Mesenteric fat pad (tissue), 1 donor: ENCODE measurements around the gene GLP2R. TPM values are rescaled to one million over a fixed set of nuclear protein-coding genes. Genes with fewer than 3 reads are reported as not detected.
A peak's percentile ranks its signal among the peaks of the same experiment; 100 is the strongest.

Source experiments
- DNase-seq: peaks from one replicate; pipeline ENCODE4 v3.0.0-alpha.2; 2020; ENCODE audit warnings: low spot score
- total RNA-seq: library from RNA; stranded (reverse); fragmentation: NEBNext Ultra II Directional; extraction: Animal tissue kit (Norgen Biotek cat#: 25700); gene quantifications from one replicate; pipeline ENCODE4 v1.2.1, GENCODE V29; 2021
- donor health status: DM: yes; HTN: yes; CAD: no.

The GLP2R gene
- total RNA-seq, 1 donor from 2014 or later, result 6.7 TPM

DNA sequence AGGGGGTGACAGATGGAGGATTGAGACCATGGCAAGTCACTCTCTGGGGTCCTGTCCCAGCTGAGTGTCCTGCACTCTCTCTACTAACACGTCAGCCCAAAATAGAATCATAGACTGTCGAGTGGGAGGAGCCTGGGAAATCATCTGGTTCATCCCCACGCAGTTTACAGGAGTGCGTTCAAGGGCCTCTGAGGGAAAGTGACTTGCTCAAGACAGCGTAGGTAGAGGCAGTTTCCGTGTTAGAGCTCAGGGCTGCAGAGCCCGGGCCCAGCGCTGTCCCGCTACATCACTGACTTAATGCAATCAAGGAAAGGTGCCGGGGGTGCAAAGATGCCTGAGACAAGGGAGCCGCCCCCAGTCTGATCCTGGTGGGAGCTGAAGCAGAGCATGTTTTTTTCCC is 14.2 kb upstream of the GLP2R start:
- DNase-seq, result no peak

DNA sequence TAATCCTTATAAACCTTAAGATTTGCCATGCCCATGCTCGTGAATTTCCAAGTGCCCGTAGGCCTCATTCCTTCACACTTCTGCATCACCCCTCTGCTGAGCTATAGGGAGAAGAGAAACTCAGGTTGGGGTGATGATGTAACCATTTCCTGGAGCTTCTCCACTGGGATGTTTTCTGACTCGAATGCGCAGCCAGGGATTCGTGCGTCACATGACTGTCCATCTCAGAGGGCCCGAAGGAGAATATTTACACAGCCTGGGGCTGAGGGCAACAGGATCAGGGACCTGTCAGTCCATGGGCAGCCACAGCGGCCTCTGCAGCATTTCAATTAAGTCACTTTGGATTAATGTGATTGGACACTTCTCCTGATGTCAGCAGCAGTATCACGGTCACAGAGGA is 12.6 kb upstream of the GLP2R start:
- no peak for DNase-seq

DNA sequence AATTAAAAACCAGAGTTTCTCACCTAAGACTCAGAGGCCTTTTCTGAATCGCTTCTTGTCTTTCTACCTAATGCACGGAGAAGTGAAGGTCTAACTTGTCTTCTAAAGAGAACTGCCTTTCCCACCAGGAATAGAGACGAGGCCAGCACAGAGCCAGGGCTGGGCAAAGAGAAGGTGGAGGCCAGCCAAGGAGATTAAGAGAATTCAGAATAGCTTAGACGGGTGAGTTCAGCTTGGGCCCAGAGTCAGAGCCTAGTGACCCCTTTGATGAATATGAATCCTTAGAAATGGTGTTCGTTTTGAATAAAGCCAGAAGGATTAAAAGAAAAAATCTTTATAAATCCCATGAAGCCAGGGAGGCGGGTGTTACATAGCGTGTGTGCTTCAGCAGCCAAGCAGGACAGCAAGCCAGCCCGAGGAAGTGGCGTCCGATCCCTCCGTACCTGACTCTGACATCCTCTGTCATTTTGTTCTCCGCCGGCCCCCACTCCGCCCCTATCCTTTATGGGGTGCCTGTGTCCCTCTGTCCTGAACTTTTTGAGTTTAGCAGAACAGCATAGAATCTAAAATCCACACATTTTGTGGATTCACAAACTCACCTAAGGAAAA is 11.3 kb upstream of the GLP2R start:
- peak; percentile 43 for DNase-seq

DNA sequence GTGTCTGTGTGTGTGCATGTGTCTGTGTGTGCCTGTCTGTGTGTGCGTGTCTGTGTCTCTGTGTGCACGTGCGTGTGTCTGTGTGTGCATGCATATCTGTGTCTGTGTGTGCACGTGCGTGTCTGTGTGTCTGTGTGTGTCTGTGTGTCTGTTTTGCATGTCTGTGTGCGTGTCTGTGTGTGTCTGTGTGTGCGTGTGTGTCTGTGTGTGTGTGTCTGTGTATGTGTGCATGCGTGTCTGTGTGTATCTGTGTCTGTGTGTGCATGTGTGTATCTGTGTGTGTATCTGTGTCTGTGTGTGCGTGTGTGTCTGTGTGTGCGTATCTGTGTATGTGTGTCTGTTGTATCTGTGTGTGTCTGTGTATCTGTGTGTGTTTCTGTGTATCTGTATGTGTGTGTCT is 9.3 kb upstream of the GLP2R start:
- no peak for DNase-seq

DNA sequence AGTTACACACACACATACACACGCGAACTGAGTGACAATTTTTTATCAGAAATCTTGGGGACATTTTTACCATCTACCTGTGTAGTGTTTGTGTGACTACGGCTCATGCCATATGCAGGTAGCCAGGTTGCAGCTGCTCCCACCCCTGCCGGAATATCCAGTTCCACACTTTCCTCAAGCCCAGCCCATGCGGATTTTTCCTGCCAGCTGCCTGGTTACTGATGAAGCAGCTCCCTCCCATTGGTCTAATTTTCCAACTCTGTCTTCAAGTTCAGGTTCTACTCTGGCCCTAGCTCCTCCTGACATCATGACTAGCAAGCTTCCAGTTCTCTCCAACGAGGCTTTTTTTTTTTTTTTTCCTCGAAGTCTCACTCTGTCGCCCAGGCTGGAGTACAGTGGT is 8.6 kb upstream of the GLP2R start:
- peak; percentile 86 for DNase-seq

DNA sequence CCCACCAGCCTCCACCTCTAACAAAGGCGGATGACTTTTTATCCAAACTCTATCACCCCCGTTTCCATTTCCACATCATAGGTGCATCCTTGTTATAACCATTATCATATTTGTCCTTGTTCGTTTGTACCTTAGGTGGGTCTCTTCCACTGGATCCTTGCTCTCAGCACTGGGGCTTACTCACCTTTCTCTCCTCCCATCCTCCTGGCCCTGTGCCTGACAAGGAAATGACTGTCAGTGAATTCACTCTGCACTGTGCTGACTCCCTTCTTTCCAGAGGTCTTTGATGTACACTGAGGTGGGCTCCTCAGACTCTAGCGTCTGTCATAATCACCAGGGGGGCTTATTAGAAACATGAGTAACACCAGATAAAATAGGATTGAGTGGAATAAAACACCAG is 7.0 kb upstream of the GLP2R start:
- no peak for DNase-seq

GRCh38 chr17:9820448-9820847 is 5.3 kb upstream of the GLP2R start:
- DNase-seq, result no peak

GRCh38 chr17:9821921-9822320 is 3.8 kb upstream of the GLP2R start, which contains the start of gene GSG1L2:
Gene GSG1L2, minus strand, starts transcription at chr17:9822079. Its CDS starts 8 bp downstream, at chr17:9822071.
- peak; percentile 73 for DNase-seq

DNA sequence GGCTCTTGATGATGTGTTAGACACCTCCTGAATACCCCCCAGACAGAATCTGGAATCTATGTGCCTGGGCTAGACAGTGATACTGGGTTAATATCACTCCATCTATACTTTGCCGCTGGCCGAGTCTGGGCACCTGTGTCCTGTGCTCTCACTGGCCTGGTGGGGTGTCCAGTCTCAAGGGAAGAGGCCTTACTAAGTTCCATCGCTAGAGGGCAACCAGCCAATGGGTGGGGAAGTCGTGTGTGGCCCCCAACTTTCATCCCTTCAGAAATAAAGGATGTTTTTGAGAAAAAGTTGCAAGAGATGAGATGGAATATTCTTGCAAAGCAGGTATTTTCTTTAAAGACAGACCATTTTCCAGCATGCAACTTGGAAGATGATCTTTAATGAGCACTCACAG is 1.6 kb upstream of the GLP2R start:
- peak; percentile 51 for DNase-seq

DNA sequence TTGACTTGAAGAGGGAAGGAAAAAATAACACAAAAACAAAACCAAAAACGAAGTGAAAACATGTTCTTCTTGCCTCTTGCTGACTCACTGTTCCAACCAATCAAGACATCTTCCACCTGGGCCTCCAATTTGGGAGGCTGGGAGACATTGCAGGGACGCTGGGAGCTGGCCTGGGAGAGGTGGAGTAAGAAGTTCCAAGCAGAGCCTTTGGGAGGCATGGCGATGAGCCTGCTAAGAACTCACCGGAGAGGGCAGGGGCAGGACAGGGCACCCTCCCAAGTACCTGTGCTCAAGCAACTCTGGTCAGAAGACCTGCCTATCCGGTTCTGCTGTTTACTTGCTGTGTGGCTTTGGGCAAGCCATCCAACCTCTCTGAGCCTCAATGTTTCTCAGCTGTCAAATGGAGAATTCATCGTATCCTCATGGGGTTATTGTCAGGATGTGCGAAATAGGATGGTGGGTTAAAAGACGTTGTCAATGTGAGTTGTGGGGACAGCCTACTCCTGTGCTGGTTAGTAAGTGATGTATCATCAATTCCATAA is 856 bp upstream of the GLP2R start:
- DNase-seq, result peak; percentile 73

- peak; percentile 47 for DNase-seq
Measured at GRCh38 chr17:9828296-9829295, 2.9 kb downstream of the GLP2R start.

DNA sequence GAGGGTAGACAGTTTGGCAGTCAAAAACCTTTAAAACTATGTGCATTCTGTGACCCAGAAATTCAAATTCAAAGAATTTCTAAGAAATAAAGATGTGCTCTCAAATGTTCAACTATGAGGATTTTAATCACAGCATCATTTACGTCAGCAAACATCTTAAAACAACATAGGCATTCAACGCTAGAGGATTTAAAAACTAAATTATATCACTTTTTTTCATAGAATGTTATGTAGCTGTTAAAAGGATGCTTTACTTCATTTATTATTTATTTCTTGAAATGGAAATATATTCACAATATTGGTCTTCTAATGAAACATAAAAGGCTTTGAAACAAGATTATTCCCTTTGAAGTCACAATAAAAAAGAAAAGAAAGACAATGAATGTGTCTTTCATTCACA is 3.6 kb downstream of the GLP2R start:
- no peak for DNase-seq

DNA sequence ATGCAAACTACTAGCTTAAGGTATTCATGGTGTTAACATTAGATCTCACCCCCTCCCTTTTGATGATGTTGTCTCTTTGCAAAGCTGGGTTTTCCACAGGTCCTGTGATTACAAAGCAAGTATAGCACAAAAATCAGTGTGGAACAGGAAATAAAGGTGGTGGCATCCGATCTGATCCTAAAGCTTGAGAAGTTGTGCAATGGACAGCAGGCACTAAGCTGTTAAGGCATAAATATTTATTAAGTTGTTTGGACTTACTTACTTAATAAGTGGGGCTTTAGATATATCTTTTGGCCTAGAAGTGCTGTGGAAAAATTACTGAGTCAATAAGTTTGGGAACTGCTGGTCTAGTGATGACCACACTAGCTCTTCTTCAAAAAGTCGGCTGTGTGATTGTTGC is 5.0 kb downstream of the GLP2R start:
- no peak for DNase-seq

DNA sequence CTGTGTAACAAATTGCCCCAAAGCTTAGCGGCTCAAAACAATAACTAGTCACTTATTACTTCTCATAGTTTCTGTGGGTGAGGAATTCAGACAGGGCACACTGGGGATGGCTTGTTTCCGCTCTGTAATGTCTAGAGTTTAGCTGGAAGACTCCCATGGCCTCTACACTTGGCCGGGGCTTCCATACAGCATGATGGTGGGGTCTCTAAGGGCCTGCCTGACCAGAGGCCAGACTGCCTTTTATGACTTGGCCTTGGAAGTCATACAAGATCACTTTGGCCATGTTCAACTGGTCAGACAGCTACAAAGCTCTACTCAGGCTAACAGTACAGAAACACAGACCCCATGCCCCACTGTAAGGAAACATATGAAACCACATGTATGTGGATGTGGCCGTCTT is 8.2 kb downstream of the GLP2R start:
- peak; percentile 30 for DNase-seq

GRCh38 chr17:9837551-9838471 is 12.1 kb downstream of the GLP2R start:
- peak; percentile 49 for DNase-seq

- DNase-seq, result peak; percentile 6
Measured at GRCh38 chr17:9839433-9839832, 13.7 kb downstream of the GLP2R start.

- DNase-seq, result no peak
Measured at GRCh38 chr17:9842057-9842758, 16.5 kb downstream of the GLP2R start.

GRCh38 chr17:9843152-9844010 is 17.7 kb downstream of the GLP2R start:
- DNase-seq, result no peak

DNA sequence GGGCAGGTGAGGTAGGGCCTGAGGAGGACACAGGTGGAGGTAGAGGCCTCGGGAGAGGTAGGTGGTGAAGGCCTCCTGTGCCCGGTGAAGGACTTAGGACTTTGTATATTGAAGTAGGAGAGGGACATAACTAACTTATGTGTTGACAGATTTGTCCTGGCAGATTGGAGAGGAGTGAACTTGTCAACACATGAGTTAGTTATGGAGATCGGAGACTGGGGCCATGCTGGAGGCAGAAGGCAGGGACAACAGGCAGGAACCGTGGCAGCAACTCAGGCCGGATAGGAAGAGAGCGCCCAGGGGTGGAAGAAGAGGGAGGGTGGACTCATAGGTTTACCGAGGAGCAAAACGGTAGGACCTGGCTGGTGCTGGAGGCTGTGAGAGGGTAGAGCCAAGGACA is 18.4 kb downstream of the GLP2R start:
- no peak for DNase-seq

DNA sequence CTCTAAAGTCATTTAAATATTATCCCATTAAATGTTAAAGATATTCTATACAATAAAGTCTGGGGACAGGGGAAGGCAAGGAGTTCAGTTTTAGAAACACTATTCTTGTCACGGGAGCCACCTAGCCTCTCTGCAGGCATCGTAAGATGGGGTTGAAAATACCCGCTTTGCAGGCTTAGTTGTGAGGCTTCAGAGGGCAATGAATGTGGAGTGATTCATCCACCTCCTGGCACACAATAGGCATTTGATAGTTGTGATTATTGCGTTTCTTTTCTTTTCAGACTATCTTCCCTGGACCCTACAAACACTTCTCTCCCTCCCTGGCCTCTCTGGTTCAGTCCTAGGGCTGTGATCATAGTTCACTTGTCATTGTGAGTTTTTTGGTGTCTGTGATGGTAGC is 19.6 kb downstream of the GLP2R start:
- no peak for DNase-seq
